Prostate gland (tissue), 2 donors: ENCODE measurements around the gene SRGAP3.

Source experiments
- CTCF ChIP-seq, 4 experiments: fragments of 200-600 bp in 2 of 4; fragments of 450-650 bp in 2 of 4; sonication (generic) in 2 of 4; IDR thresholded peaks; 1 replicate in 3 of 4; 2 replicates in 1 of 4; pipeline ENCODE4 v1.5.1; 2016 to 2019; ENCODE audit warnings: antibody characterized with exemption in 4 of 4, mild to moderate bottlenecking in 2 of 4, moderate library complexity in 2 of 4
- POLR2A ChIP-seq: fragments of 450-650 bp; IDR thresholded peaks from one replicate; pipeline ENCODE4 v1.6.1; 2016; ENCODE audit warnings: antibody characterized with exemption, mild to moderate bottlenecking

GRCh38 chr3:9241956-9242355, 7.5 kb downstream of the SRGAP3 start:
- no peak for TF ChIP-seq CTCF (IDR thresholded peaks at IDR 0.05)
- TF ChIP-seq POLR2A = no peak
